IPS-15b (cell line): ENCODE results near the gene KLF6.

ENCODE experiments used
- H3K27me3 ChIP-seq: one replicate; pipeline ENCODE4 v1.6.1; 2013; ENCODE audit warnings: low read length; ENCODE audit not compliant: control insufficient read depth, insufficient read depth
- H3K36me3 ChIP-seq: one replicate; pipeline ENCODE4 v1.6.1; 2013; ENCODE audit warnings: low read length; ENCODE audit not compliant: control insufficient read depth, insufficient read depth
- H3K4me1 ChIP-seq: one replicate; pipeline ENCODE4 v1.6.1; 2013; ENCODE audit warnings: mild to moderate bottlenecking, low read length; ENCODE audit not compliant: control insufficient read depth, insufficient read depth
- H3K4me3 ChIP-seq: one replicate; pipeline ENCODE4 v1.5.1; 2013; ENCODE audit warnings: low read depth, low read length
- H3K9ac ChIP-seq: one replicate; pipeline ENCODE4 v1.6.1; 2013; ENCODE audit warnings: low read depth, mild to moderate bottlenecking, low read length
- H3K9me3 ChIP-seq: one replicate; pipeline ENCODE4 v1.6.1; 2013; ENCODE audit warnings: mild to moderate bottlenecking, low read length; ENCODE audit not compliant: control insufficient read depth, insufficient read depth

Gene KLF6

GRCh38 chr10:3783682-3784432 is 1.2 kb downstream of the KLF6 start:
- H3K9ac ChIP-seq = peak overlapping the region; percentile 94
- no peaks in the 10 kb centered on the region for H3K9me3 ChIP-seq
- H3K4me3 ChIP-seq = peak overlapping the region; percentile 92
- H3K4me1 ChIP-seq = peaks cover 9% of the 10 kb centered on the region
- peaks cover 37% of the 10 kb centered on the region for H3K36me3 ChIP-seq
- H3K27me3 ChIP-seq = no peaks in the 10 kb centered on the region

GRCh38 chr10:3783316-3783681 is 1.7 kb downstream of the KLF6 start:
- Histone ChIP-seq H3K4me3 (peak overlapping the region; percentile 92), H3K27me3 (no peaks in the 10 kb centered on the region), H3K9me3 (no peaks in the 10 kb centered on the region), H3K9ac (peak overlapping the region; percentile 94), H3K36me3 (peaks cover 42% of the 10 kb centered on the region), H3K4me1 (peaks cover 9% of the 10 kb centered on the region)

GRCh38 chr10:3782451-3783315 is 2.3 kb downstream of the KLF6 start:
- H3K9me3 ChIP-seq = no peaks in the 10 kb centered on the region
- H3K27me3 ChIP-seq = no peaks in the 10 kb centered on the region
- H3K9ac ChIP-seq = peak overlapping the region; percentile 94
- H3K4me3 ChIP-seq = peak overlapping the region; percentile 92
- H3K36me3 ChIP-seq = peaks cover 46% of the 10 kb centered on the region
- peaks cover 9% of the 10 kb centered on the region for H3K4me1 ChIP-seq

DNA sequence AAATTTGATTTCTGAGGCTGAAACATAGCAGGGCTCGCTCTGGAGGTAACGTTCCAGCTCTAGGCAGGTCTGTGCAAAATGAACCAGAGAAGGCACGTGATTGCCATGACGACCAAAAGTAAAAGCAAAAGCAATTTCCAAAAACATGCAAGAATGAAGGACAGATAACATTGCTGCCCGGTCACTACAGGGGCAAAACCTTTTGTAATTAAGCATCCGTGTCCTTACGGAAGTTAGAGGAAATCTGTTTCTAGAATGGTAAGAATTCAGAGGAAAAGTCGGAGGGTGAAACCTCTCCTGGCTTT is 2.9 kb downstream of the KLF6 start:
- H3K36me3 ChIP-seq = peaks cover 46% of the 10 kb centered on the region
- no peak overlapping the region for H3K9ac ChIP-seq
- no peaks in the 10 kb centered on the region for H3K27me3 ChIP-seq
- H3K4me1 ChIP-seq = peaks cover 6% of the 10 kb centered on the region
- H3K9me3 ChIP-seq = no peaks in the 10 kb centered on the region
- H3K4me3 ChIP-seq = peak overlapping the region; percentile 92

DNA sequence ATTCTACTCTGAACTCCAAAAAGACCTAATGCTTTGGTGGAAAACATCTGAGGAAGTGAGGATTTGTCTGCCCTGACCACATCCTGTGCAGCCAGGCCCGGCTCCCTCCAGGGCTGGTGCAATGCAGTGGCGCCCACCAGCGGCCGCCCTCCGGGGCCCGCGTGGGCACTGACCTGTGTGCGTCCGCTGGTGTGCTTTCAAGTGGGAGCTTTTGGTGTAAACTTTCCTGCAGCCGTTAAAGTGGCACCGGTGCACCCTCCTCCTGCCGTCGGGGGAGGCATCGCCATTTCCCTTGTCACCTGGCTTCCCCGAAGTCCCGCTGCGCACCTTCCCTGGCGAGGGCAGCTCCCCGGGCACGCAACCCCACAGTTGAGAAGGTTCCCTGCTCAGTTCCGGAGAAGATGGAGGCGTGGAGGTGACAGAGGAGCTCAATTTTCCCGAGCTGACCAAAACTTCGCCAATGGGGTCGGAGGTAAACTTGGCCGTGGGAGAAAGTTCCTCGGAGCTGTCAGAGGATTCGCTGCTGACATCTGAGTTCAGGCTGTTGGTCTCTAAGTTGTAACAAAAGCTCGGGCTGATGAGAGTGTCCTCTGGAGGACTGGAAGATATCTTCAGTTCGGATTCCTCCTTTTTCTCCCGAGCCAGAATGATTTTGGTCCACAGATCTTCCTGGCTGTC is 3.4 kb downstream of the KLF6 start:
- Histone ChIP-seq H3K4me1 (peaks cover 2% of the 10 kb centered on the region), H3K9me3 (no peaks in the 10 kb centered on the region), H3K27me3 (no peaks in the 10 kb centered on the region), H3K36me3 (peaks cover 46% of the 10 kb centered on the region), H3K4me3 (no peak overlapping the region), H3K9ac (no peak overlapping the region)

- Histone ChIP-seq H3K9ac (no peak overlapping the region), H3K9me3 (no peaks in the 10 kb centered on the region), H3K36me3 (peaks cover 46% of the 10 kb centered on the region), H3K4me3 (no peak overlapping the region), H3K4me1 (peaks cover 2% of the 10 kb centered on the region), H3K27me3 (no peaks in the 10 kb centered on the region)
Observed at GRCh38 chr10:3780771-3781467, 4.1 kb downstream of the KLF6 start.

- no peak overlapping the region for H3K4me3 ChIP-seq
- no peaks in the 10 kb centered on the region for H3K9me3 ChIP-seq
- peaks cover 2% of the 10 kb centered on the region for H3K4me1 ChIP-seq
- no peaks in the 10 kb centered on the region for H3K27me3 ChIP-seq
- H3K9ac ChIP-seq = no peak overlapping the region
- peaks cover 46% of the 10 kb centered on the region for H3K36me3 ChIP-seq
Observed at GRCh38 chr10:3780021-3780770, 4.8 kb downstream of the KLF6 start.

GRCh38 chr10:3779158-3779741 is 5.8 kb downstream of the KLF6 start:
- H3K9me3 ChIP-seq = no peaks in the 10 kb centered on the region
- H3K9ac ChIP-seq = no peak overlapping the region
- H3K27me3 ChIP-seq = no peaks in the 10 kb centered on the region
- H3K36me3 ChIP-seq = peaks cover 41% of the 10 kb centered on the region
- no peak overlapping the region for H3K4me3 ChIP-seq
- H3K4me1 ChIP-seq = peaks cover 5% of the 10 kb centered on the region

DNA sequence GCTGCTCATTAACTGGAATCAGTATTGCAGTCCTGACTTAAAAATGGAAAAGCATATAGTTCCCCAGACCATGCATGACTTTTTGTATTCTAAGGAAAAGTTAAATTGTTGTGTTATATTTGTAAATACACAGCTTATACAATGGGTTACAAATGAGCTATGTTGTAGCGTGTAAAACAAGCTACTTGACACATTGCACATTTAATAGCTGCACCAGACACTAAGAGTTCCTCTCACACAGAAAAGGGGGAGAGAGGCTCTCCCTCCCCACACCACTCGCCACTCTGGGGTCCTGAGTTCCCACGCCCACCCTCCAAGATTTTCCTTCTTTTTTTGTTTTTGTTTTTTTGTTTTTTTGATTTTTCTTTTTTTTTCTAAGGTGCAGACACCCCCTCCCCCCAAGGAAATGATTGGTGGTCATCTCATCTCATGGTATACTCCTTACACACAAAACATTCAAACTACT is 6.3 kb downstream of the KLF6 start:
- no peak overlapping the region for H3K4me3 ChIP-seq
- H3K36me3 ChIP-seq = peaks cover 41% of the 10 kb centered on the region
- H3K27me3 ChIP-seq = no peaks in the 10 kb centered on the region
- H3K4me1 ChIP-seq = peaks cover 5% of the 10 kb centered on the region
- H3K9ac ChIP-seq = no peak overlapping the region
- H3K9me3 ChIP-seq = no peaks in the 10 kb centered on the region

DNA sequence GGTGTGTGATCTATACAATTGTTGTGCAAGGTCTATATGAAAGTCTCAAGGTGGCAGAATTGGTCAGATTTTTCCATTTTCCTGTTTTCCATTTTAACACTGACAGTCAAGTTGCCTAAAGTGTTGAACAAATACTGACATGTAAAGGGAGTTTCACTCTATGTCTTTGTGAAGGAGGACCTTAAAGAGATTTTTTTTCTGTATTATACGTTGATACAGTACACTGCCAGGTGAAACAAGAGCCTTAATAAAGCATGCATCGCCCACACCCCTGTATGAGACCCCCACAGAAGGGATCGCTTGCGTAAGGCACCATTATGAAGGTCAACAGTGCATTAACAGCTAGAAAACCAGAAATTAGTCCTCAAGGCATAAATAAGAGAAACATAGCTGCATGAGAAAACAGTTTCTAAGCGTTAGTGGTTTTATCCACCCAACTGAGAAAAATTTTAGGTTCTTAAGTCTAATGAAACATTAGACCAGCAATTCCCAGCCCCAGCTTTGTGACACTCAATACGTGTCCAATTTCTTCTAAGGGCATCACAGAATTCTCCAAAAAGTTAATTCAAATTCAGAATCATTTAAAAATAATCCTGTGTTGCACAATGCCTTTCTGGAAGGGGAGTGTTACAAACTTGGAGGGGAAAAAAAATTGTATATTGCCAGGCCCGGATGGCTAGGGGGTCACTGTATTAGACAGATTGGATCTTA is 6.9 kb downstream of the KLF6 start:
- Histone ChIP-seq H3K27me3 (no peaks in the 10 kb centered on the region), H3K36me3 (peaks cover 41% of the 10 kb centered on the region), H3K4me1 (peaks cover 5% of the 10 kb centered on the region), H3K9ac (no peak overlapping the region), H3K9me3 (no peaks in the 10 kb centered on the region), H3K4me3 (no peak overlapping the region)
